Muscle of leg (tissue), 11 donors: ENCODE measurements around the gene CSTF1. TPM values are rescaled to one million over a fixed set of nuclear protein-coding genes. Genes with fewer than 3 reads are reported as not detected.
A peak's percentile ranks its signal among the peaks of the same experiment; 100 is the strongest.
"Not testable (repeated sequence)": the region's sequence is repeated elsewhere in the genome, so short reads cannot be mapped to it uniquely, and the experiment has no call there.

Experiments
- DNase-seq: peaks from one replicate; pipeline ENCODE4 v3.0.0; 2013
- H3K27ac ChIP-seq: one replicate; pipeline ENCODE4 v1.5.1; 2013; ENCODE audit warnings: mild to moderate bottlenecking, low read length, control low read depth
- H3K27me3 ChIP-seq: one replicate; pipeline ENCODE4 v1.6.1; 2013; ENCODE audit warnings: low read length; ENCODE audit not compliant: control insufficient read depth, insufficient read depth
- H3K36me3 ChIP-seq: one replicate; pipeline ENCODE4 v1.6.1; 2013; ENCODE audit warnings: low read length; ENCODE audit not compliant: control insufficient read depth, insufficient read depth
- H3K4me1 ChIP-seq: one replicate; pipeline ENCODE4 v1.6.1; 2013; ENCODE audit warnings: low read length; ENCODE audit not compliant: control insufficient read depth, insufficient read depth
- H3K4me3 ChIP-seq: one replicate; pipeline ENCODE4 v1.5.1; 2013; ENCODE audit warnings: low read length, control low read depth
- H3K9me3 ChIP-seq: replicated peaks from 2 replicates; pipeline ENCODE4 v1.6.1; 2013; ENCODE audit warnings: low read depth, low read length; ENCODE audit not compliant: control insufficient read depth
- WGBS: methylation state at CpG from one replicate; pipeline ENCODE4 v1.1.5; 2013; ENCODE audit warnings: missing lambda C conversion rate; ENCODE audit not compliant: insufficient coverage; 5-methylcytosine and 5-hydroxymethylcytosine counted together
- polyA plus RNA-seq, 8 donors: library from polyadenylated mRNA; unstranded; fragments of 120-200 nt; gene quantifications; one replicate each; pipeline versions ENCODE4 v1.2.1 to v1.2.3, GENCODE V29; 2013; ENCODE audit warnings: inconsistent platforms in 1 of 8, low replicate concordance in 1 of 8; ENCODE audit not compliant: insufficient read length in 8 of 8, insufficient read depth in 1 of 8
- total RNA-seq: library from RNA; stranded (reverse); fragments of 120-200 nt; gene quantifications from one replicate; pipeline ENCODE4 v1.2.4, GENCODE V29; 2013

Gene CSTF1
- total and polyA plus RNA-seq, 9 donors = 23.6 to 31.3 (median 28.1) TPM

GRCh38 chr20:56400001-56400640, 7.7 kb downstream of the CSTF1 start:
- no peak overlapping the region for H3K4me3 ChIP-seq
- H3K36me3 ChIP-seq = peaks cover 62% of the 10 kb centered on the region
- no peak overlapping the region for H3K27ac ChIP-seq
- peak; percentile 83 for DNase-seq
- no peaks in the 10 kb centered on the region for H3K4me1 ChIP-seq
- H3K27me3 ChIP-seq = no peaks in the 10 kb centered on the region
- no peaks in the 10 kb centered on the region for H3K9me3 ChIP-seq

GRCh38 chr20:56403465-56403864, 11.0 kb downstream of the CSTF1 start:
- WGBS = 94% methylated on average over 21 of the region's 26 CpGs
- Histone ChIP-seq H3K4me1 (no peaks in the 10 kb centered on the region), H3K4me3 (no peak overlapping the region), H3K36me3 (peaks cover 56% of the 10 kb centered on the region), H3K27ac (no peak overlapping the region), H3K27me3 (no peaks in the 10 kb centered on the region), H3K9me3 (no peaks in the 10 kb centered on the region)
- DNase-seq = no peak

- peaks cover 52% of the 10 kb centered on the region for H3K36me3 ChIP-seq
- WGBS = 98% methylated on average over 11 of the region's 12 CpGs
- H3K27ac ChIP-seq, DNase-seq, H3K27me3 ChIP-seq, H3K9me3 ChIP-seq, H3K4me1 ChIP-seq, H3K4me3 ChIP-seq: not testable (repeated sequence)
Observed at GRCh38 chr20:56405356-56405755, 12.9 kb downstream of the CSTF1 start.

GRCh38 chr20:56406910-56407309, 14.5 kb downstream of the CSTF1 start:
- Histone ChIP-seq H3K36me3 (peaks cover 42% of the 10 kb centered on the region), H3K27me3 (no peaks in the 10 kb centered on the region), H3K9me3 (no peaks in the 10 kb centered on the region), H3K27ac (no peak overlapping the region), H3K4me1 (no peaks in the 10 kb centered on the region), H3K4me3 (no peak overlapping the region)
- 83% methylated on average over 1 of the region's 3 CpGs for WGBS
- DNase-seq = no peak

DNA sequence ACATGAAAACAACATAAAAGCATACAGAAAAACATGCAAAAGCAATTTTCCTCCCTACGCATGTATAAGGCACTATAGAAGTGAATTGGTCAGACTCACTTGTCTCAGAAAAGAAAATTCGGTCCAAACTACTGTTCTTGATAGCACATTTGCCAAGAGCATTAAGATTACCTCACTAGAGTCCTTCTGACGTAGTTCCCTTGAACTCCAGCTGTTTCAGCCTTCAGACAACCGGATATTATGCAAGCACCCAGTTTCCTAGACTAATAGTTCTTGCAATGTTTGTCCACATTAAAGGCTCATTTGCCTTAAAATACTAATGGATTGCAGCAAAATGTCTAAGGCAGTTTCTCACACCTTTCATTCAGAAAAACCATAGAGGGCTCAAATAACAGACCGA, 17.1 kb downstream of the CSTF1 start:
- H3K27me3 ChIP-seq = no peaks in the 10 kb centered on the region
- DNase-seq = peak; percentile 37
- 100% methylated on average over 2 of the region's 5 CpGs for WGBS
- no peak overlapping the region for H3K4me3 ChIP-seq
- H3K4me1 ChIP-seq = no peaks in the 10 kb centered on the region
- H3K27ac ChIP-seq = no peak overlapping the region
- peaks cover 29% of the 10 kb centered on the region for H3K36me3 ChIP-seq
- no peaks in the 10 kb centered on the region for H3K9me3 ChIP-seq

- no peak for DNase-seq
- H3K4me1 ChIP-seq = no peaks in the 10 kb centered on the region
- no peaks in the 10 kb centered on the region for H3K9me3 ChIP-seq
- H3K27ac ChIP-seq = no peak overlapping the region
- peaks cover 29% of the 10 kb centered on the region for H3K36me3 ChIP-seq
- no peak overlapping the region for H3K4me3 ChIP-seq
- 75% methylated on average over 1 of the region's 1 CpG for WGBS
- no peaks in the 10 kb centered on the region for H3K27me3 ChIP-seq
Observed at GRCh38 chr20:56409956-56410355, 17.5 kb downstream of the CSTF1 start.

DNA sequence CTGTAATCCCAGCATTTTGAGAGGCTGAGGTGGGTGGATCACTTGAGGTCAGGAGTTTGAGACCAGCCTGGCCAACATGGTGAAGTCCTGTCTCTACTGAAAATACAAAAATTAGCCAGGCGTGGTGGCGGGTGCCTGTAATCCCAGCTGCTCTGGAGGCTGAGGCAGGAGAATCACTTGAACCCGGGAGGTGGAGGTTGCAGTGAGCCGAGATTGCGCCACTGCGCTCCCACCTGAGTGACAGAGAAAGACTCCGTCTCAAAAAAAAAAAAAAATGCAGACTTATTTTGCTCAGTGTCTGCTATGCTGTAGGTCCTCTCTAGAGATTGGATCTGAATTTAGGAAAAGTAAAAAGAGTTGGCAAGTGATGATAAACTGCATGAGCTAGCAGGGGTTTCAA, 18.8 kb downstream of the CSTF1 start:
- peaks cover 24% of the 10 kb centered on the region for H3K36me3 ChIP-seq
- not testable (repeated sequence) for H3K27ac ChIP-seq, H3K4me1 ChIP-seq, DNase-seq, H3K27me3 ChIP-seq, H3K4me3 ChIP-seq, H3K9me3 ChIP-seq
- WGBS = 93% methylated on average over 7 of the region's 7 CpGs

DNA sequence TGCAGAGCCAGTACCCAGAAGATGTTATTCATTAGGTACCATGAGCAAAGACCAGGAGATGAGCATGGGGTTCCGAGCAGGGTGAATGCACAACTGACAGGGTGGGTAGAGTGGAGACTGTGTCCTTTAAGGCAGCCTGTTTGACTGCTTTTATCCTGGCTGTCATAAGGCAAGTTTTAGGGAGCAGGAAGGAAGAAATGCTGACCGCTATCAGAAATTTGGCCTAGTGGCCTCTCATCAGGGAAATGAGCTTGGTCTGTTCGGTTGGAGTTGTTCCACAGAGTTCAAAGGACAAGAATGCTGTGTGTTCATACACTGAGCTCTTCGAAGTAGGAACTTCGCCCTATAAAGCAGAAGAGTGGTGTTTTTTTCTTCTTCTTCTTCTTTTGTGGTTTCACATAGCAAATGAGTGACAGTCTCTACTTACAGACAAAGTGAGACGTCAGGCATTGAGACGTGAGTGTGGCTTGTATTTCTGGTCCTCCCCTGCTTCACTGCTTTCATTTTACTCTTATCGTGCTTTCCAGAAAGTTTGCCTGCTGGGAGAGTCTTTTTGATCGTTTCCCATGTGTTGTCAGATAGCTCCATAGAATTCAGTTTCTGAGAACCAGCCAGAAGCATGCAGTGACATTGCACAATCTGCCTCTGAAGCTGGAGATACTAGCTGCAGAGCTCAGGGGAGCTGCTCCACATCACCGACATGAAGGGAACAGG, 19.5 kb downstream of the CSTF1 start, which contains the start of gene CASS4:
CASS4 (plus strand) TSS at position 502 of the 714 bp plus-strand sequence; CDS start at position 701, 199 bp downstream.
- H3K9me3 ChIP-seq = no peaks in the 10 kb centered on the region
- no peaks in the 10 kb centered on the region for H3K27me3 ChIP-seq
- peaks cover 20% of the 10 kb centered on the region for H3K36me3 ChIP-seq
- WGBS = 69% methylated on average over 7 of the region's 10 CpGs
- no peaks in the 10 kb centered on the region for H3K4me1 ChIP-seq
- peak within 1 kb of the TSS; percentile 31 for H3K27ac ChIP-seq
- H3K4me3 ChIP-seq = peak within 1 kb of the TSS; percentile 13
- peak; percentile 72 for DNase-seq

DNA sequence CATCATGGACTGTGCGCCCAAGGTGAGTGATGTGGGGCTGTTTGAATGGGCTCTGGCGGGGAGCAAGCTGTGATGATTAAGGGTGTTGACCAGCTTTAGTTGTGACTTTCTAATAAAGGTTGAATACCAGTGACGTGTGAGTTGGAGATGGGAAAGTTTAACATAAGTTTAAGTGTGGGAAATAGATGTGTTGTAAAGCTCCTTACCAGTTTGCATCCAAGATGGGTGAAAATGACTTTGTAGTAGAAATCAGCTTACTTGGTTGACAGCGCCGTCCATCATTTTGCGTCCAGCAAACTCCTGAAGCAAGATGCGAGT, 20.0 kb downstream of the CSTF1 start:
- peak overlapping the region; percentile 13 for H3K4me3 ChIP-seq
- no peaks in the 10 kb centered on the region for H3K9me3 ChIP-seq
- peak overlapping the region; percentile 31 for H3K27ac ChIP-seq
- peaks cover 15% of the 10 kb centered on the region for H3K36me3 ChIP-seq
- no peak for DNase-seq
- H3K27me3 ChIP-seq = no peaks in the 10 kb centered on the region
- WGBS = 94% methylated on average over 7 of the region's 7 CpGs
- H3K4me1 ChIP-seq = no peaks in the 10 kb centered on the region

DNA sequence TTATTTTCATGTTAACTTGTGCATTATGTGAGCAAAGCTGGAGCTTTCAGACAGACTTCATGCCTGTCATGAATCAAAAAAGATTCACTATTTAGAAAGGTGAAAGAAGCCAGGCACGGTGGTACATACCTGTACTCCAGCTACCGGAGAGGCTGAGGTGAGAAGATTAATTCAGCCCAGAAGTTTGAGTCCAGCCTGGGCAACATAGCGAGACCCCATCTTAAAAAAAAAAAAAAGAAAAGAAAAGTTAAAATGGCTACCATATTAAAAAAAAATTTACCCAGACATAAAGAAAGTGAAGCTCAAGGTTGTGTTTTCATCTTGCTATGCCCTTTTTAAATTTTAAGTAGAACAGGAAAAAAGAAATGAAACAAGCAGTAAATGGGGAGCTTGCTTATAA, 20.5 kb downstream of the CSTF1 start:
- Histone ChIP-seq H3K36me3 (peaks cover 10% of the 10 kb centered on the region), H3K9me3 (no peaks in the 10 kb centered on the region), H3K4me3 (peak overlapping the region; percentile 13), H3K27me3 (no peaks in the 10 kb centered on the region), H3K27ac (no peak overlapping the region), H3K4me1 (no peaks in the 10 kb centered on the region)
- WGBS = no CpG with 5 or more reads among the region's 3 CpGs
- DNase-seq = no peak
